ENCODE measurements around the gene CPA1. TPM values are rescaled to one million over a fixed set of nuclear protein-coding genes. Genes with fewer than 3 reads are reported as not detected.

Gene CPA1
- total and polyA plus RNA-seq, 2 of the 4 experiments (the other 2 are of a cell fraction) = not detected

DNA sequence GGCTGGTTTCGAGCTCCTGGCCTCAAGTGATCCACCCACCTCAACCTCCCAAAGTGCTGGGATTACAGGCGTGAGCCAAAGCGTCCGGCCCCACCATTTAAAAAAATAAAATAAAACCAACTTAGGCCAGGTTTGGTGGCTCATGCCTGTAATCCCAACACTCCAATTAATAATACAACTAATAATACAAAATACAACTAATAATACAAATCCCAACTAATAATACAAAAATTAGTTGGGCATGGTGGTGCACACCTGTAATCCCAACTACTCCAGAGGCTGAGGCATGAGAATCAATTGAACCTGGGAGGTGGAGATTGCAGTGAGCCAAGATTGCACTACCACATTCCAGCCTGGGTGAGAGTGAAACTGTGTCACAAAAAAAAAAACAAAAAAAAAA, 32.9 kb downstream of the CPA1 start:
- Histone ChIP-seq H4K91ac (ENCODE audit: insufficient read depth, low read depth, low read length) (no peak overlapping the region), H2BK120ac (ENCODE audit: low read depth, low read length) (no peak overlapping the region), H3K4me3 (ENCODE audit: insufficient read depth, low read depth, low read length) (no peak overlapping the region), H3K4me2 (ENCODE audit: low read depth, low read length) (no peak overlapping the region), H3K79me1 (ENCODE audit: low read depth in 1 of 2, low read length in 2 of 2) (peaks cover 2 to 3% of the 10 kb centered on the region in 2 experiments; a peak in 2 of 4 replicates), H3K27me3 (ENCODE audit: control insufficient read depth, insufficient read depth, low read length) (no peaks in the 10 kb centered on the region), H2BK20ac (ENCODE audit: low read depth, low read length) (no peak overlapping the region), H3K9me3 (ENCODE audit: control insufficient read depth, insufficient read depth, low read length) (no peaks in the 10 kb centered on the region), H3K4ac (ENCODE audit: low read depth, low read length) (no peak overlapping the region), H2BK15ac (ENCODE audit: low read depth, low read length) (no peak overlapping the region), H4K5ac (ENCODE audit: low read depth, low read length) (no peak overlapping the region), H3K14ac (replicated peaks; ENCODE audit: low read depth, low read length) (no peak overlapping the region), H2AFZ (replicated peaks; ENCODE audit: low read length, poor library complexity) (no peak overlapping the region), H4K8ac (ENCODE audit: low read depth in 2 of 2, low read length in 2 of 2) (no peak overlapping the region), H2AK5ac (ENCODE audit: low read depth, low read length) (no peak overlapping the region), H3K9ac (ENCODE audit: low read depth, low read length) (no peak overlapping the region), H4K20me1 (ENCODE audit: insufficient read depth, low read length) (no peaks in the 10 kb centered on the region), H3K18ac (ENCODE audit: low read depth, low read length) (no peak overlapping the region), H2AK9ac (replicated peaks; ENCODE audit: low read depth, low read length, poor library complexity) (no peak overlapping the region), H3K27ac (ENCODE audit: insufficient read depth, low read length) (no peak overlapping the region), H3K4me1 (ENCODE audit: control insufficient read depth, insufficient read depth, low read length) (peaks cover 4% of the 10 kb centered on the region), H3K36me3 (ENCODE audit: control insufficient read depth, insufficient read depth, low read length) (0 out of 2 replicates have a peak, but pooled peaks cover 3% of the 10 kb centered on the region), H3K56ac (ENCODE audit: extremely low read depth, insufficient read depth, low read length) (no peak overlapping the region), H2BK5ac (ENCODE audit: low read depth, low read length, poor library complexity, severe bottlenecking) (no peak overlapping the region), H3K23ac (ENCODE audit: low read depth, low read length) (no peak overlapping the region), H3K9me1 (ENCODE audit: insufficient read depth, low read length) (peaks cover 8% of the 10 kb centered on the region)
- BruUV-seq (replicated peaks) = no TSS peak
- ATAC-seq (ENCODE audit: low read depth) (no peak), DNase-seq (no peak)
- dilution Hi-C loops (cut with HindIII; ENCODE audit: low sequenced_read_pairs, unreplicated experiment) = no loop called here
- intact Hi-C loops (cut with micrococcal nuclease) = no loop called here
- CTCF ChIA-PET = interaction anchor here (0.6 to 0.7 kb wide), 2 partner anchors 135 to 465 kb away, joined by 3 read pairs; no protein-coding TSS in a partner anchor
- TF ChIP-seq MXI1 (IDR thresholded peaks at IDR 0.05; ENCODE audit: borderline replicate concordance, low read depth, low read length) (no peak), BHLHE40 (IDR thresholded peaks at IDR 0.05; ENCODE audit: low read depth, low read length) (no peak), RCOR1 (IDR thresholded peaks at IDR 0.05; ENCODE audit: insufficient replicate concordance, low read length) (no peak), RAD21 (IDR thresholded peaks at IDR 0.05; ENCODE audit: low read length) (no peak), FOS (IDR thresholded peaks at IDR 0.05; ENCODE audit: low read depth, low read length) (no peak), MAFK (IDR thresholded peaks at IDR 0.05; ENCODE audit: low read depth, low read length) (no peak)
- TF ChIP-seq, protein P1, sequence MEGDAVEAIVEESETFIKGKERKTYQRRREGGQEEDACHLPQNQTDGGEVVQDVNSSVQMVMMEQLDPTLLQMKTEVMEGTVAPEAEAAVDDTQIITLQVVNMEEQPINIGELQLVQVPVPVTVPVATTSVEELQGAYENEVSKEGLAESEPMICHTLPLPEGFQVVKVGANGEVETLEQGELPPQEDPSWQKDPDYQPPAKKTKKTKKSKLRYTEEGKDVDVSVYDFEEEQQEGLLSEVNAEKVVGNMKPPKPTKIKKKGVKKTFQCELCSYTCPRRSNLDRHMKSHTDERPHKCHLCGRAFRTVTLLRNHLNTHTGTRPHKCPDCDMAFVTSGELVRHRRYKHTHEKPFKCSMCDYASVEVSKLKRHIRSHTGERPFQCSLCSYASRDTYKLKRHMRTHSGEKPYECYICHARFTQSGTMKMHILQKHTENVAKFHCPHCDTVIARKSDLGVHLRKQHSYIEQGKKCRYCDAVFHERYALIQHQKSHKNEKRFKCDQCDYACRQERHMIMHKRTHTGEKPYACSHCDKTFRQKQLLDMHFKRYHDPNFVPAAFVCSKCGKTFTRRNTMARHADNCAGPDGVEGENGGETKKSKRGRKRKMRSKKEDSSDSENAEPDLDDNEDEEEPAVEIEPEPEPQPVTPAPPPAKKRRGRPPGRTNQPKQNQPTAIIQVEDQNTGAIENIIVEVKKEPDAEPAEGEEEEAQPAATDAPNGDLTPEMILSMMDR (conservative IDR thresholded peaks at IDR 0.05; ENCODE audit: low read depth, low read length) = no peak
- TF ChIP-seq, protein P2, sequence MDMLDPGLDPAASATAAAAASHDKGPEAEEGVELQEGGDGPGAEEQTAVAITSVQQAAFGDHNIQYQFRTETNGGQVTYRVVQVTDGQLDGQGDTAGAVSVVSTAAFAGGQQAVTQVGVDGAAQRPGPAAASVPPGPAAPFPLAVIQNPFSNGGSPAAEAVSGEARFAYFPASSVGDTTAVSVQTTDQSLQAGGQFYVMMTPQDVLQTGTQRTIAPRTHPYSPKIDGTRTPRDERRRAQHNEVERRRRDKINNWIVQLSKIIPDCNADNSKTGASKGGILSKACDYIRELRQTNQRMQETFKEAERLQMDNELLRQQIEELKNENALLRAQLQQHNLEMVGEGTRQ (IDR thresholded peaks at IDR 0.05; ENCODE audit: low read depth, low read length) = no peak
- WGBS, 2 experiments (ENCODE audit: extremely low coverage in 2 of 2, insufficient read length in 1 of 2) = no CpG with 5 or more reads among the region's 4 CpGs
- in situ Hi-C loops (cut with MboI; ENCODE audit: low sequenced_read_pairs) = no loop called here
- POLR2A ChIA-PET (ENCODE audit: unreplicated experiment) = no interaction called here

Data from IMR-90 (cell line).